ENCODE measurements around the gene EIF4A3.

GRCh38 chr17:80164185-80164584 lies 17.3 kb upstream of the EIF4A3 start:
- TF ChIP-seq CTCF (IDR thresholded peaks at IDR 0.05) (no peak), POLR2A (IDR thresholded peaks at IDR 0.05; ENCODE audit: low read depth) (no peak), EP300 (IDR thresholded peaks at IDR 0.05) (no peak), POLR2AphosphoS5 (IDR thresholded peaks at IDR 0.05) (no peak)

Data from esophagus muscularis mucosa (tissue), 4 donors.